Muscle of back (tissue), 11 donors: ENCODE data around the gene CDH4. TPM values are rescaled to one million over a fixed set of nuclear protein-coding genes. Genes with fewer than 3 reads are reported as not detected.
"Not testable (repeated sequence)": the region's sequence is repeated elsewhere in the genome, so short reads cannot be mapped to it uniquely, and the experiment has no call there.

ENCODE experiments used
- DNase-seq, 3 donors: peaks; one replicate each; pipeline versions ENCODE4 v3.0.0 to v3.0.0-alpha.2; 2013
- polyA plus RNA-seq, 10 donors: library from polyadenylated mRNA; unstranded; fragments of 120-200 nt; gene quantifications; one replicate each; pipeline ENCODE4 v1.2.1, GENCODE V29; 2013; ENCODE audit not compliant: insufficient read length in 10 of 10

CDH4 gene
- polyA plus RNA-seq, 10 donors, result 0.74 to 2.0 (median 1.1) TPM

DNA sequence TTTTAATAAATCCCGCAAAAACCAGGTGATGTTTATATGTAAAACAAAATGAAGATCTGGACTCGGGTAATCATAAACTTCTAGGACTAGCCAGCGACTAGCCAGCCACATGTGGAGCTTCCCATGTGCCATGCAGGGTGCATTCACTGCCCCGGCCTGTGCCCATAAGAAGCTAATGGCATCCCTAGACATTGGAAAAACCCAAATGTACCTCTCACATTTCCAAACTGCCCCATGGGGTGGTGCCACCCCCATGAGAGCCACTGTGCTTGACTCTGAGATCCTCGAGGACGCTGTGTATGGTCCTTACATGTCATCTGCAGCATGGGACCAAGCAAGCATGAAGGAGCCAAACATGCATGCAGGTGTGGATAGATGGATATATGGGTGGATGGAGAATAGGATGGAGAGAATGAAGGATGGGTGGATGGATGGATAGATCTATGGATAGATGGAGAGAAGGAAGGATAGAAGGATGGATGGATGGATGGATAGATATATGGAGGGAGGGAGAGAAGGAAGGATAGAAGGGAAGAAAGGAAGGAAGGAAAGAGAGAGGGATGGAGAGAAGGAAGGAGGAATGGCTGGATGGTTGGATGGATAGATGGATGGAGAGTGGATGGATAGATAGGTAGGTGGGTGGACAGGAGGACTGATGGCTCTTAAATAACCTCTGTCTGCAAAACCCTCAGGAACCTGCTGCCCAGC, 203.6 kb downstream of the CDH4 start:
- no peak for DNase-seq

GRCh38 chr20:61457725-61458124, 205.7 kb downstream of the CDH4 start:
- no peak for DNase-seq

GRCh38 chr20:61458146-61458746, 206.2 kb downstream of the CDH4 start:
- no peak for DNase-seq

- DNase-seq, result no peak
These were observed 207.2 kb downstream of the CDH4 start for GRCh38 chr20:61459266-61459665.

DNA sequence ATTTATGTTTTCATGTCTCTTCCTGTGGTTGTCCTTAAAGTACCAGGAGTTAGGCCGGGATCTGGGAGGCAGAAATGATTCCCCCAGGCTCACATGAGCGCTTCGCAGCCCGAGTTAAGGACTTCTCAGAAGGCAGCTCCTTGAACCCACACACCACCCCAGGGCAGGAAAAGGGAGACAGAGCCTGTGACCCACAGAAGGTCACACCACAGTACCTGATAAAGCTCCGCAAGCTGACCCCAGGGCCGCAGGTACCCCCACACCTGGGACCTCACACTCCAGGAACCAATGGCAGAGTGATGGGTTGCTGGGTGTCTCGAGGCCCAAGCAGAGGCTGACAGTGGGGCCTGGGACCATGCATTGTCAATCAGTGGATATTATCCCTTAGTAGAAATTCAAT, 207.6 kb downstream of the CDH4 start:
- DNase-seq, result no peak

DNA sequence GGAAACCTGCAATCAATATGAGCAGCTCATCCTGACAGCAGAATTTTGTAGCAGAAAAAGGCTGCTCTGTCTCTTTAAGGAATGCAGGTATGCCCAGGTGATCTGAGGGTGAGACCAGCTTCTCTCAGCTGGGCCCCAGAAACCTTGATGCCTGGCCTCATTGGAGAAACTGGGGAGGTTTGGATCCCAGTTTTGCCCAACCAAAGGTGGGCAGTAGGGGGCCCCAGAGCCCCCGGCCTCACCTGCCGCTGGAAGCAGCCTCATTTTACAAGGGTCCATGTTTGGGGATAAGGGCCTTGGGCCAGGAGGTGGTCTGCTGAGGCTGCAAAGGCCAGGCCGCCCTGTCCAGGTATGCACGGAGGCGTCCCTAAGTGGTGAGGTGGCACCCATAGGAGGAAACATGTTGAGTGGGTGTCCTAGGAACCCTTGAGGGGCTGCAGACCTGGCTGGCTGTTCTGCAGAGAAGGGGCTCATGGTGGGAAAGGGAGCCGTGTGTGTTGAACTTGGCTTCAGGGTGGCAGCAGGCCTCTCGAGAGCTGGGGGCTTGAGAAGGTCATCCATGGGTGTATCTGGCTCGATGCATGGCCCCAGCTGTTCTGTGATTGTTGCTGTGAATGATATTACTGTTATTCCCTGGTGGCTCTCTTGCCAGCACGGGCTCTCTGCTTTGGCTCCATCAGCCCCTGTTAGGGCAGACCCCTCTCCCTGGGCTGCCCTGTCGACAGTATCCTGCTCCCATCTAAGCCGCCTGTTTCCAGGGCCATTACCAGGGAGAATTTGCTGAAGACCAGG, 208.4 kb downstream of the CDH4 start:
- no peak for DNase-seq

- DNase-seq, result no peak
These were observed 209.4 kb downstream of the CDH4 start for GRCh38 chr20:61461461-61461860.

DNA sequence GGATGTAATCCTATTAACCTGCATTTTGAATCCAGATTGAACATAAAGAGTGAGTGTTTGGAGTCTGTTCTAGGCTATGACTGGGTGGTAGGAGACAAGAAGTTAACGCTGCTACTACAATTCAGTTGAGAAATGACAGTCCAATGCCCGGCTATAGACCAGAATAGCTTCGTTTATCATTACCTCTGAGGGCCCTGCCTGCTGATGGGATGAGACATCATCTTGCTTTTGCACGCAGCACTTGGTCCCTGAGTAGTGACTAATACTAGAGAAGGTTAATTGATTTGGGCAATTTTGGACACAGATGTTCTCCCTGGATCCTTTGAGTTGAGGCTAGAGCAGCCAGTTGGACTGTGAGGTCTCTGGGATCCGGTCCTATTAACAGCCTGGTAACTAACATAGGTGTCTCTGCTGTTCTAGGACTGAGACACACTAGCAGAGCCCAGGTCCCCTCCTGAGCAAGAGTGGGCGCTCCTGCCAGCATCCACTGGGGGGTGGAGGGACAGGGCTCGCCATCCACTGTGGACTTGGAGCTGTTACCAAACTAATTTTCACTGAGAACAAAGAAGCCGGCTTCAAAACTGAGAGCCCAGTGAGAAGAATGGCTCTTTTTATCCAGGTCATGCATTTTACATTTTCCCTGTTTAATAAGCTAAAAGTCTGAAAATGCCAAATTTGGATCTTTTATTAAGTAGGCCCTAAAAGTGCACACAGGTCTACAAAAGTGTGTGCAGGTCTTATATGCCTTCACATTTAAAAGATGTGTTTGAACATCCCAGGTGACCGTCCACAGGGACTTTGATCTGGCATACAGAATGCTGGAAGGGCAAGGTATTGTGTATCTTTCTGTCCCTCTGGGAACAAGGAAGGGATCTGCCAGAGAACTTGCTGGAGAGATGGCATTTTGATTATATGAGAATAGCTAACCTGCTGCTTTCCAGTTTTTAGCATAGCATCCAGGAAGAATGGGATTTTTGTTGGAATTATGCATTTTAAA, 212.5 kb downstream of the CDH4 start:
- no peak for DNase-seq

DNA sequence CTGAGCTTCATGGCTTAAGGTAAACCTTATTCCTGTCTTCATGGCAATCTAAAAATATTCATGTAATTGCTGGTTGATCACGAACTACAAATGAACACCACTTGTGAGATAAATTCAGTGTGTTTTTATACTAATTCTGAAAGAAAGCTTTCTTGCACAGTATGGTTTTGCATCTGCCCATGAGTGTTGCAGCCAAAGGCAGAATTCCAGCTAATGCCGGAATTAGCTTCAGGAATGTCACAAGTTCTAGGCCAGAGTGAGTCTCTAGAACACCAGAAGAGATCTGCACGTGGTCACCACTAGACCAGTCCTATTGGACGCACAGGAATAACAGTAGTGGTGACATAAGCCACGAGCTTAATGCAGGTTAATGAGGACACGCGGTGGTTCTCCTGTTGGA, 223.7 kb downstream of the CDH4 start:
- DNase-seq, result no peak

- DNase-seq, result no peak
These were observed 224.9 kb downstream of the CDH4 start for GRCh38 chr20:61476956-61477355.

- DNase-seq, result no peak
These were observed 225.4 kb downstream of the CDH4 start for GRCh38 chr20:61477451-61477861.

DNA sequence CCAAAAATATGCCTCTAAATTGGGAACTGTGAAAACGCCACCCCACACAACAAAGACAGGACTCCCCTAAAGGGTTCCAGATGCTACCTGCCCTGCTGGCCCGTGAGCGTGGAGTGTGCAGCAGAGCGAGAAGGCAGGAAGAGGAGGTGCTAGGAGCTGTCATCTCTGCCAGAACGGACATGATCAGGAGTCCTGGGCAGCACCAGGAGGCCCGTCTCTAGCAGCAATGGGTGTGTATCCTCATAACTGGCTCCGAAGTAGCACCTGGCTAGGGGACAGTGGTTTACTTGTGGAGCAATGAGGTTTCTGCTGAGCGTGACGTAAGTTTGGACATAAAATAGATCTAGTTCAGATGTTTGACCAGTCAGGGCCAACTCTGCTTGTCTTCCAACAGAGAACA, 226.0 kb downstream of the CDH4 start:
- DNase-seq, result no peak

GRCh38 chr20:61478611-61479305, 226.7 kb downstream of the CDH4 start:
- no peak for DNase-seq

DNA sequence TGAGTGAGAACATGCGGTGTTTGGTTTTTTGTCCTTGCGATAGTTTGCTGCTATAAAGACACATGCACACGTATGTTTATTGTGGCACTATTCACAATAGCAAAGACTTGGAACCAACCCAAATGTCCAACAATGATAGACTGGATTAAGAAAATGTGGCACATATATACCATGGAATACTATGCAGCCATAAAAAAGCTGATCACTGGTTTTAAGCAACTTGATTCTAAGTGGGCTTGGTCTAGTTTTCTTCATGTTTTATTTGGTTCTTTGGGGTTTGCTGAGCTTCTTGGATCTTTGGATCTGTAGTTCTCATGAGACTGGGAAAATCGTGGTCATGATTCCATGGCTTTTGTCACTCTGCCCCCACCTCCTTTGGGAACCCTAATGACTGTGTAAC, 227.4 kb downstream of the CDH4 start:
- DNase-seq, result not testable (repeated sequence)

DNA sequence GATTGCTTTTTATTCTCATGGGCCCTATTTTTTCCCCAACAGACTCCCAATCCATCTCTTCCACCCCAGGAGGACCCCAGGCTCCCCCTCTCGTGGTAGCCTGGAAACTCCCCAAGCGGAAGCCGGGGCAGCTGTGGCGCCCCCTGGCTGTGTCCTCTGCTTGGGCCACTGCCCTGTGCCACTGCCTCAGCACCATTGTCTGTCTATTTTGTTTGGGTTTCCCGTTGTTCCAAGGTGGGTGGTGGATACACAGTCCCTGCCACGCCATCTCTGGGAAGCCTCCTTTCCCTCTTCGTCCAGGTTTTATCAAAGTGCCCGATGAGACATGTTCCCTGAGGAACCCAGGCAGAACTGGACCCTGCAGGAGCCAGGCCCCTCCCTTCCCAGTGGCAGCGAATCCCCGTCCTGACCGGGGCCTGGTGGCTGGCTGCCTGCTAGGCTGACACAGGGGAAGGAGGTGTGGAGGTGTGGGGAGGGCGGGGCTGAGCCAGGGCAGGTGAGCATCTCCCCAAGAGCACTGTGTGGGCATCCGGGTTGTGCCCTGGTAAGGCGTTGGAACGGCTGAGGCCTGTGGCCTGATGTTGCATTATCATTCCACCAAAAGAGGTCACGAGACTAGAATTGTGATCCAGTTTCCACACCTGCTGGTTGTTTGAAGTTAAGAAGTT, 228.2 kb downstream of the CDH4 start:
- DNase-seq, result no peak

- DNase-seq, result no peak
These were observed 230.2 kb downstream of the CDH4 start for GRCh38 chr20:61482056-61482887.

GRCh38 chr20:61482901-61483300, 230.8 kb downstream of the CDH4 start:
- DNase-seq, result no peak

DNA sequence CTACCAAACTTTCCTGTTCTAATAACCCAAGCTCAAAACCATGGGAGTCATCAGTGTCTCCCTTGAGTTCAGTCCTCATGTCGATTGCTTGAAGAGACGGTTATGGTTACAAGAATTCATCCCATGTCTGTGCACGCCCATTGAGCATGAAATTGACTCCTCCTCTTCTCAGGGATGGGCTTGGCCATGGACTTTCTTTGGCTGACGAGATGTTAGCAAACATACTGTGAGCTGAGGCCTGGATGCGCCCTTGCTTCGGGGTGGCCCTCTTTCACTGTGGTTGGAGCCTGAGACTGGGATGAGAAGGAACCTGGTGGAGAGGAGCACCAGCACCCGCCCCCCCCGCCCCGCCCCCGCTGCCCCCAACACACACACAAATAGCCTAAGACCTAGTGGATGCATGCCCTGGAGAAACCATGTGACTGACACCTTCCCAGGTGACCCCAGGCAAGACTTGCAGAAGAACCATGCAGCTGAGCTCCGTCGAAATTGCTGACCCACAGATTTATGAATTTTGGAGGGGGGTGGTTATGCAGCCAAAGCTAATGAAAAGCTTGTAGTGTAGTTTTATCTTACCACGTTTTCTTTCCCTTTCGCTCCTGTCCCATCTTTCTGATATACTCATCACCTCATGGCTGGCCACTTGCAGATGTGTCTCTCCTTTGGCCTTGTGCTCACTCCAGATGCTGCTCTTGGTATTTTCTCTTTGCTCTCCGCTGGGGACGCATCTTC, 231.4 kb downstream of the CDH4 start:
- DNase-seq, result no peak

- DNase-seq, result no peak
These were observed 234.1 kb downstream of the CDH4 start for GRCh38 chr20:61486198-61486597.
